HL-60 (cell line): Measurements from ENCODE around the gene AQP6.

ENCODE experiments used
- CTCF ChIP-seq: IDR thresholded peaks from one replicate; pipeline ENCODE4 v1.5.1; 2011; ENCODE audit warnings: low read length, control low read depth, inconsistent platforms; ENCODE audit not compliant: insufficient read depth
- GABPA ChIP-seq: IDR thresholded peaks from 2 replicates; pipeline ENCODE4 v1.6.1; 2012; ENCODE audit warnings: low read depth
- POLR2AphosphoS5 ChIP-seq: IDR thresholded peaks from 2 replicates; pipeline ENCODE4 v1.6.1; 2012; ENCODE audit warnings: low read depth
- REST ChIP-seq: IDR thresholded peaks from 2 replicates; pipeline ENCODE4 v1.6.1; 2012; ENCODE audit warnings: low read depth; ENCODE audit not compliant: insufficient replicate concordance
- SPI1 ChIP-seq: IDR thresholded peaks from 2 replicates; pipeline ENCODE4 v1.6.1; 2012; ENCODE audit warnings: low read depth, mild to moderate bottlenecking, borderline replicate concordance

DNA sequence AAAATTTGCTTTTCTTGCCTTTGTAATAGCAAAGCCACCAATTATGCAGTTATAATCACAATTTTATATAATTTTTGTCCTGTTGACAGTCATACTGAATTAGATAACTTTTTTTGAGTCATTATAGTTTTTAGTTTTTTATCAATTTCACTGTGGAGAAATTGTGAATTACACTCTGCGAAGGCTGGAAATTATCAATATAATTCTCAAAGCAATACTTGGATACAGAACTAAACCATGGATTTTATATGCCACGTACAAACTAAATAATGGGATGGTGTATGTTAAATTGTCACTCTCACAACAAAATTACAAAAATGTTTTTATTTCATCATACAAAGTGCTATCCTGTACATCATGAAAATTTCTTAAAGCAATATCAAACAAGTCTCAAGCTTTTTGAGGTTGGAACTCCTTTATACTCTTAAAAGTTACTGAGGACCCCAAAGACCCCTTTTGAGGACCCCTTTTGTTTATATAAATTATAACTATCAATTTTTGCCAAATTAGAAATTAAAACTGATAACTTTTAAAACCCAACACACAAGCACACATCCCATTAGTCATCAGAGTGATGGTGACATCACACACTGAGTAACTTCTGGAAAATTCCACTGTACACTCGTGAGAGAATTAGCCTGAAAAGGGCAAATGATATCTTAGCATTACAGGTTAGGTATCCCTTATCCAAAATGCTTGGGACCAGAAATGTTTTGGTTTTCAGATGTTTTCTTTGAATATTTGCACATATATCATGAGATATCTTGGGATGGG lies 42.0 kb upstream of the AQP6 start:
- TF ChIP-seq POLR2AphosphoS5, result no peak
- no peak for TF ChIP-seq CTCF
- no peak for TF ChIP-seq REST
- TF ChIP-seq SPI1, result no peak
- TF ChIP-seq GABPA, result no peak
